Lung (tissue), 12 donors: ENCODE measurements around the gene POLR2L. TPM values are rescaled to one million over a fixed set of nuclear protein-coding genes. Genes with fewer than 3 reads are reported as not detected.
A peak's percentile ranks its signal among the peaks of the same experiment; 100 is the strongest.

Source experiments
- ATAC-seq: fragments of 200-7000 bp; cut with Tn5 transposase; one replicate; pipeline ENCODE4 v1.9.1; 2020; ENCODE audit warnings: moderate number of reproducible peaks; ENCODE audit not compliant: insufficient read depth, low FRiP score
- DNase-seq, 3 donors: peaks; one replicate each; pipeline ENCODE4 v3.0.0-alpha.2; 2013 to 2017
- H3K27ac ChIP-seq, 2 donors: one replicate each; pipeline ENCODE4 v1.5.1; 2013; ENCODE audit warnings: mild to moderate bottlenecking in 2 of 2, moderate library complexity in 2 of 2, control low read depth in 1 of 2, inconsistent platforms in 1 of 2, low read depth in 1 of 2, low read length in 1 of 2
- H3K27me3 ChIP-seq, 3 donors: one replicate each; pipeline ENCODE4 v1.5.1; 2013; ENCODE audit warnings: low read length in 2 of 3; ENCODE audit not compliant: control insufficient read depth in 3 of 3, insufficient read depth in 3 of 3
- H3K36me3 ChIP-seq, 4 donors: one replicate each; pipeline ENCODE4 v1.5.1; 2013; ENCODE audit warnings: low read length in 4 of 4, mild to moderate bottlenecking in 1 of 4, moderate library complexity in 1 of 4; ENCODE audit not compliant: control insufficient read depth in 4 of 4, insufficient read depth in 4 of 4
- H3K4me1 ChIP-seq, 5 donors: one replicate each; pipeline ENCODE4 v1.5.1; 2013; ENCODE audit warnings: low read length in 5 of 5, mild to moderate bottlenecking in 2 of 5, moderate library complexity in 1 of 5; ENCODE audit not compliant: control insufficient read depth in 5 of 5, insufficient read depth in 5 of 5
- H3K4me3 ChIP-seq: one replicate; pipeline ENCODE4 v1.5.1; 2013; ENCODE audit warnings: mild to moderate bottlenecking, control low read depth, moderate library complexity
- H3K9ac ChIP-seq, 2 donors: one replicate each; pipeline ENCODE4 v1.5.1; 2013; ENCODE audit warnings: low read length in 2 of 2, control low read depth in 1 of 2; ENCODE audit not compliant: insufficient read depth in 1 of 2
- H3K9me3 ChIP-seq, 4 donors: one replicate each; pipeline ENCODE4 v1.5.1; 2013; ENCODE audit warnings: low read length in 3 of 4, mild to moderate bottlenecking in 1 of 4, moderate library complexity in 1 of 4; ENCODE audit not compliant: control insufficient read depth in 4 of 4, insufficient read depth in 3 of 4
- WGBS, 2 donors: extraction: QIAGEN DNeasy Blood & Tissue Kit; methylation state at CpG; one replicate each; pipeline ENCODE4 v1.1.7; 2013; 5-methylcytosine and 5-hydroxymethylcytosine counted together
- polyA plus RNA-seq, 2 donors: library from polyadenylated mRNA; stranded (reverse); fragments of 200-250 nt; gene quantifications; one replicate each; pipeline ENCODE4 v1.2.1, GENCODE V29; 2013
- total RNA-seq, 2 donors: library from RNA; depleted of rRNA in 1 of 2; stranded (reverse); fragments of >200 nt in 1 of 2; gene quantifications; one replicate each; pipeline ENCODE4 v1.2.1, GENCODE V29; 2014 to 2021
- TF ChIP-seq, protein P1 (sequence below): IDR thresholded peaks from 2 replicates; pipeline ENCODE4 v1.5.1; 2012; ENCODE audit warnings: mild to moderate bottlenecking; ENCODE audit errors: control extremely low read depth, extremely low read depth
- donor health status: control.
- donor health status: control.
- donor health status: Bipolar disorder and iron deficiency.
- donor health status: healthy.
- donor health status: DM: yes; HTN: yes; CAD: no.

POLR2L gene
- total and polyA plus RNA-seq, 4 donors = 144 to 183 (median 167) TPM

DNA sequence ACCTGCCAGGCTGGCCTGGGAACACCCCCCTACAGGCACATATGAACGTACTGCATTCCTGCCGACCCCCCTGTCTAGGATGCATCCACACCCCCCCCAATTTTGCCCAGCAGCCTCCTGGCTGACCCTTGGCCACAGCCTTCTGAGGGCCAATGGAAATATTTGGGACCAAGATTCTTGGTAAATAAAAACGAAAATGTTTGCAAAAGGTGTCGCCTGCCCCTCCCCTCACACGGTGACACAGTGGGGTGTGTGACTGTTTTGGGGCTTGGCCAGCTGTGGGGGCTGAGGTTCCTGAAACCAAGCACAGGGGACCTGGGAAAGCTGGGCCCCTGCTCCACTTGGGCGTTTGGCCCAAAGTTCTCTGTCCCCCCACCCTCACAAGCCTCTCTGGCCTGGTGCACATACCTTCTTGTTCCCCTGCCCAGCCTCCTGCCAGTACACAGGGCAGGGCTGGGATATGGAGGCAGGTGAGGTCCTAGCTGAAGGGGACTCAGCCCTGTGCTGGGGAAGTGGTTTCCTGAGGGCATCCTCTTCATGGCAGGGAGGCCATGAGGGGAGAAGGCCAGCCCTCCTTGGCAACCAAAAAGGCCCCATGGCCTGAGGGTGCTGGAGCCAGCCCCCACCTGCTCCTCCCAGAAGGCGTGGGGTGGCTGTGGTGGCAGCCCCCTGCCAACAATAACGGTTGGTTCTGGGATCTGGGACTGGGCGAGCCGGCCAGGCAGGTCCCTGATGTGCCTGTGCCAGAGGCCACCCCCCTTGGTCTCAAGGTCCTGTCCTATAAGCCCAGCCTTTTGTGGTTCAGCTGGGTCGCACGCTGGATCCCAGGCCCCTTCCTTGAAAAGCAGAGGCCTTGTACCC lies 16.7 kb downstream of the POLR2L start:
- Histone ChIP-seq H3K27ac (peak overlapping the region in 1 of 2 donors; percentile 54), H3K9ac (no peak overlapping the region), H3K36me3 (peaks cover 0 to 33% (median 2%) of the 10 kb centered on the region in 4 donors), H3K4me3 (no peak overlapping the region), H3K27me3 (peaks cover 0 to 15% (median 13%) of the 10 kb centered on the region in 3 donors), H3K4me1 (peaks cover 4 to 53% (median 34%) of the 10 kb centered on the region in 5 donors), H3K9me3 (peaks cover 0 to 3% (median 0%) of the 10 kb centered on the region in 4 donors)
- TF ChIP-seq, protein P1, sequence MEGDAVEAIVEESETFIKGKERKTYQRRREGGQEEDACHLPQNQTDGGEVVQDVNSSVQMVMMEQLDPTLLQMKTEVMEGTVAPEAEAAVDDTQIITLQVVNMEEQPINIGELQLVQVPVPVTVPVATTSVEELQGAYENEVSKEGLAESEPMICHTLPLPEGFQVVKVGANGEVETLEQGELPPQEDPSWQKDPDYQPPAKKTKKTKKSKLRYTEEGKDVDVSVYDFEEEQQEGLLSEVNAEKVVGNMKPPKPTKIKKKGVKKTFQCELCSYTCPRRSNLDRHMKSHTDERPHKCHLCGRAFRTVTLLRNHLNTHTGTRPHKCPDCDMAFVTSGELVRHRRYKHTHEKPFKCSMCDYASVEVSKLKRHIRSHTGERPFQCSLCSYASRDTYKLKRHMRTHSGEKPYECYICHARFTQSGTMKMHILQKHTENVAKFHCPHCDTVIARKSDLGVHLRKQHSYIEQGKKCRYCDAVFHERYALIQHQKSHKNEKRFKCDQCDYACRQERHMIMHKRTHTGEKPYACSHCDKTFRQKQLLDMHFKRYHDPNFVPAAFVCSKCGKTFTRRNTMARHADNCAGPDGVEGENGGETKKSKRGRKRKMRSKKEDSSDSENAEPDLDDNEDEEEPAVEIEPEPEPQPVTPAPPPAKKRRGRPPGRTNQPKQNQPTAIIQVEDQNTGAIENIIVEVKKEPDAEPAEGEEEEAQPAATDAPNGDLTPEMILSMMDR = no peak
- ATAC-seq (no peak), DNase-seq (no peak)
- 62 to 67% methylated on average over 11 to 12 of the region's 12 CpGs for whole genome bisulfite sequencing, 2 donors

DNA sequence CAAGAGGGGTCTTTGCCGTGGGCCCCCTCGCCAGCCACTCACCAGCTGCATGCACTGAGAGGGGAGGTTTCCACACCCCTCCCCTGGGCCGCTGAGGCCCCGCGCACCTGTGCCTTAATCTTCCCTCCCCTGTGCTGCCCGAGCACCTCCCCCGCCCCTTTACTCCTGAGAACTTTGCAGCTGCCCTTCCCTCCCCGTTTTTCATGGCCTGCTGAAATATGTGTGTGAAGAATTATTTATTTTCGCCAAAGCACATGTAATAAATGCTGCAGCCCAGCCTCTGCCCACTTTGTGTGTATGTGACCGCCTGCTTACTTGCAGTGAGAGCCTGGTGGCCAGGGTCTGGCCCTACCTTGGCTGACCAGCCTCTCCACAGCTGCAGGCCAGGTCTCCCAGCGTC lies 17.4 kb downstream of the POLR2L start:
- Histone ChIP-seq H3K9ac (no peak overlapping the region), H3K27ac (peak overlapping the region in 1 of 2 donors; percentile 54), H3K27me3 (peaks cover 0 to 15% (median 11%) of the 10 kb centered on the region in 3 donors), H3K4me1 (peaks cover 4 to 53% (median 28%) of the 10 kb centered on the region in 5 donors), H3K9me3 (peaks cover 0 to 3% (median 0%) of the 10 kb centered on the region in 4 donors), H3K36me3 (peaks cover 0 to 33% (median 2%) of the 10 kb centered on the region in 4 donors), H3K4me3 (no peak overlapping the region)
- ATAC-seq (no peak), DNase-seq (no peak)
- WGBS, 2 donors = 78 to 86% methylated on average over 11 of the region's 11 CpGs
- TF ChIP-seq, protein P1 = no peak

DNA sequence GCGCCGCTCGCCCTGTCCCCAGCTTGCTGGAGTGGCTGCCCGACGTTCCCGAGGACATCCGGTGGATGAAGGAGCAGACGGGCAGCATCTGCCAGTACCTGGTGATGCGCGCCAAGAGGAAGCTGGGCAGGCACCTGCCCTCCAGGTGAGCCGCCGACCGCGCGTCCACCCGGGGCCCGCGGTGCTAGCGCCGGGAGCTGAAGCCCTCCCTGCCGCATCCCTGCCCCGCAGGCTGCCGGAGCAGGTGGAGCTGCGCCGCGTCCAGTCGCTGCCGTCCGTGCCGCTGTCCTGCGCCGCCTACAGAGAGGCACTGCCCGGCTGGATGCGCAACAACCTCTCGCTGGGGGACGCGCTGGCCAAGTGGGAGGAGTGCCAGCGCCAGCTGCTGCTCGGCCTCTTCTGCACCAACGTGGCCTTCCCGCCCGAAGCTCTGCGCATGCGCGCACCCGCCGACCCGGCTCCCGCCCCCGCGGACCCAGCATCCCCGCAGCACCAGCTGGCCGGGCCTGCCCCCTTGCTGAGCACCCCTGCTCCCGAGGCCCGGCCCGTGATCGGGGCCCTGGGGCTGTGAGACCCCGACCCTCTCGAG lies 17.9 kb downstream of the POLR2L start:
- H3K36me3 ChIP-seq = peaks cover 0 to 33% (median 2%) of the 10 kb centered on the region in 4 donors
- TF ChIP-seq, protein P1 = no peak
- 85 to 93% methylated on average over 59 of the region's 59 CpGs for WGBS, 2 donors
- no peak overlapping the region for H3K4me3 ChIP-seq
- H3K4me1 ChIP-seq = peaks cover 4 to 48% (median 23%) of the 10 kb centered on the region in 5 donors
- peaks cover 0 to 11% (median 7%) of the 10 kb centered on the region in 3 donors for H3K27me3 ChIP-seq
- ATAC-seq (no peak), DNase-seq (peak in 2 of 3 donors; percentile 38 to 65)
- H3K9me3 ChIP-seq = peaks cover 0 to 3% (median 0%) of the 10 kb centered on the region in 4 donors
- H3K27ac ChIP-seq = peak overlapping the region in 1 of 2 donors; percentile 15
- H3K9ac ChIP-seq = no peak overlapping the region
